WTC11 (cell line): Measurements from ENCODE around the gene WSCD2. TPM values are rescaled to one million over a fixed set of nuclear protein-coding genes. Genes with fewer than 3 reads are reported as not detected.

ENCODE experiments used
- ATAC-seq: fragments of 200-7000 bp; cut with Tn5 transposase; 2 replicates; pipeline ENCODE4 v1.10.0; 2021; ENCODE audit warnings: mild to moderate bottlenecking, moderate library complexity
- CTCF ChIA-PET: fragments of 300-600 bp; sonication (Branson Sonifier 250); formaldehyde crosslinking; loops from one replicate; lab custom pipeline; 2021; ENCODE audit warnings: antibody characterized with exemption; lab: Charles Lee
- POLR2A ChIA-PET: fragments of 350-600 bp; sonication (Branson Sonifier 250); formaldehyde crosslinking; loops from one replicate; lab custom pipeline; 2021; ENCODE audit warnings: antibody characterized with exemption; lab: Charles Lee
- DNase-seq: peaks from one replicate; pipeline ENCODE4 v3.0.0; 2021; ENCODE audit warnings: low spot score
- H3K27ac Mint-ChIP-seq: 2 replicates; pipeline ENCODE4 v1.8.0; 2021; ENCODE audit warnings: mixed read lengths
- H3K27me3 Mint-ChIP-seq: 2 replicates; pipeline ENCODE4 v1.8.0; 2021; ENCODE audit warnings: low read depth, mild to moderate bottlenecking, moderate library complexity, mixed read lengths
- H3K36me3 Mint-ChIP-seq: 2 replicates; pipeline ENCODE4 v1.8.0; 2021; ENCODE audit warnings: mixed read lengths
- H3K4me1 Mint-ChIP-seq: 2 replicates; pipeline ENCODE4 v1.8.0; 2022; ENCODE audit warnings: mixed read lengths
- H3K4me3 Mint-ChIP-seq: 2 replicates; pipeline ENCODE4 v1.8.0; 2021; ENCODE audit warnings: mild to moderate bottlenecking, moderate library complexity, mixed read lengths
- H3K9me3 Mint-ChIP-seq: 2 replicates; pipeline ENCODE4 v1.8.0; 2021; ENCODE audit warnings: mixed read lengths
- ARID4B ChIP-seq: sonication (generic); formaldehyde crosslinking; IDR thresholded peaks from 2 replicates; pipeline ENCODE4 v1.8.0; 2023; ENCODE audit warnings: missing genetic modification reagents, mild to moderate bottlenecking, borderline replicate concordance
- ATF3 ChIP-seq: sonication (generic); formaldehyde crosslinking; conservative IDR thresholded peaks from 2 replicates; pipeline ENCODE4 v1.8.1; 2022; ENCODE audit warnings: mild to moderate bottlenecking, missing genetic modification reagents
- CREM ChIP-seq: sonication (generic); formaldehyde crosslinking; IDR thresholded peaks from 2 replicates; pipeline ENCODE4 v1.8.1; 2022; ENCODE audit warnings: mild to moderate bottlenecking, missing genetic modification reagents, moderate library complexity
- E2F5 ChIP-seq: sonication (generic); formaldehyde crosslinking; IDR thresholded peaks from 2 replicates; pipeline ENCODE4 v1.8.1; 2022; ENCODE audit warnings: mild to moderate bottlenecking, moderate library complexity, missing genetic modification reagents
- EMX1 ChIP-seq: fragments of 250-450 bp; sonication (Bioruptor Pico); IDR thresholded peaks from 2 replicates; pipeline ENCODE4 v1.8.0; 2021; ENCODE audit warnings: mild to moderate bottlenecking
- ERG ChIP-seq: fragments of 250-450 bp; sonication (Bioruptor Pico); IDR thresholded peaks from 2 replicates; pipeline ENCODE4 v1.8.0; 2021; ENCODE audit warnings: mild to moderate bottlenecking
- FOXJ3 ChIP-seq: sonication (generic); formaldehyde crosslinking; IDR thresholded peaks from 2 replicates; pipeline ENCODE4 v1.9.0; 2021; ENCODE audit warnings: missing genetic modification reagents, mild to moderate bottlenecking, borderline replicate concordance
- FOXP4 ChIP-seq: sonication (generic); formaldehyde crosslinking; IDR thresholded peaks from 2 replicates; pipeline ENCODE4 v1.8.0; 2022; ENCODE audit warnings: mild to moderate bottlenecking, missing genetic modification reagents
- JAZF1 ChIP-seq: fragments of 250-450 bp; sonication (Bioruptor Pico); IDR thresholded peaks from 2 replicates; pipeline ENCODE4 v1.9.0; 2021; ENCODE audit warnings: moderate library complexity, mild to moderate bottlenecking, inconsistent platforms
- MAX ChIP-seq: sonication (generic); formaldehyde crosslinking; IDR thresholded peaks from 2 replicates; pipeline ENCODE4 v1.8.0; 2022; ENCODE audit warnings: mild to moderate bottlenecking, missing genetic modification reagents
- MXD4 ChIP-seq: fragments of 250-450 bp; sonication (Bioruptor Pico); IDR thresholded peaks from 2 replicates; pipeline ENCODE4 v1.8.0; 2021; ENCODE audit warnings: mild to moderate bottlenecking, moderate library complexity, borderline replicate concordance
- NFYB ChIP-seq: sonication (generic); formaldehyde crosslinking; conservative IDR thresholded peaks from 2 replicates; pipeline ENCODE4 v1.8.0; 2022; ENCODE audit warnings: low read depth, missing genetic modification reagents
- OVOL2 ChIP-seq: fragments of 250-450 bp; sonication (Bioruptor Pico); IDR thresholded peaks from 2 replicates; pipeline ENCODE4 v1.9.0; 2021; ENCODE audit warnings: mild to moderate bottlenecking, borderline replicate concordance
- RELA ChIP-seq: sonication (generic); formaldehyde crosslinking; IDR thresholded peaks from 2 replicates; pipeline ENCODE4 v1.8.1; 2022; ENCODE audit warnings: missing genetic modification reagents, mild to moderate bottlenecking, borderline replicate concordance
- RORB ChIP-seq: fragments of 250-450 bp; sonication (Bioruptor Pico); IDR thresholded peaks from 2 replicates; pipeline ENCODE4 v1.9.0; 2021; ENCODE audit warnings: mild to moderate bottlenecking
- SMAD4 ChIP-seq: sonication (generic); formaldehyde crosslinking; IDR thresholded peaks from 2 replicates; pipeline ENCODE4 v1.8.0; 2022; ENCODE audit warnings: mild to moderate bottlenecking, missing genetic modification reagents
- SOX15 ChIP-seq: fragments of 250-450 bp; sonication (Bioruptor Pico); IDR thresholded peaks from 2 replicates; pipeline ENCODE4 v1.9.0; 2021; ENCODE audit warnings: mild to moderate bottlenecking
- TP53 ChIP-seq: sonication (generic); formaldehyde crosslinking; IDR thresholded peaks from 2 replicates; pipeline ENCODE4 v1.8.1; 2023; ENCODE audit warnings: mild to moderate bottlenecking, missing genetic modification reagents
- USF1 ChIP-seq: sonication (generic); formaldehyde crosslinking; IDR thresholded peaks from 2 replicates; pipeline ENCODE4 v1.8.0; 2022; ENCODE audit warnings: mild to moderate bottlenecking, missing genetic modification reagents
- ZNF263 ChIP-seq: sonication (generic); formaldehyde crosslinking; IDR thresholded peaks from 2 replicates; pipeline ENCODE4 v1.8.1; 2022; ENCODE audit warnings: low read depth, mild to moderate bottlenecking, moderate library complexity, missing genetic modification reagents
- ZNF317 ChIP-seq: sonication (generic); formaldehyde crosslinking; IDR thresholded peaks from 2 replicates; pipeline ENCODE4 v1.8.1; 2023; ENCODE audit warnings: low read depth, mild to moderate bottlenecking, moderate library complexity, missing genetic modification reagents, borderline replicate concordance
- ZNF416 ChIP-seq: fragments of 250-450 bp; sonication (Bioruptor Pico); IDR thresholded peaks from 2 replicates; pipeline ENCODE4 v1.9.0; 2021; ENCODE audit warnings: mild to moderate bottlenecking, inconsistent platforms
- total RNA-seq: library from RNA; stranded (reverse); gene quantifications from 3 replicates; pipeline ENCODE4 v1.2.3, GENCODE V29; 2021

Gene WSCD2
- total RNA-seq, 1 experiment from 2014 or later, result 1.1 TPM

GRCh38 chr12:108182096-108182495, 53.0 kb downstream of the WSCD2 start:
- CTCF ChIA-PET, result interaction anchor here (0.6 to 1.7 kb wide), 10 partner anchors 8 to 192 kb away, joined by 3 to 6 read pairs (median 3); partner anchors contain the start of gene WSCD2
- Mint-ChIP-seq H3K27me3 (no peaks in the 10 kb centered on the region), H3K36me3 (peaks cover 4% of the 10 kb centered on the region), H3K27ac (no peak overlapping the region; the same call in 1 of the 2 replicates), H3K9me3 (peaks cover 7% of the 10 kb centered on the region), H3K4me3 (no peak overlapping the region), H3K4me1 (peaks cover 27% of the 10 kb centered on the region)
- no peak for ATAC-seq
- DNase-seq, result no peak
- TF ChIP-seq JAZF1 (no peak), NFYB (no peak), FOXJ3 (CRISPR knock-in tag) (no peak), TP53 (CRISPR knock-in tag) (no peak), ARID4B (CRISPR knock-in tag) (no peak), MXD4 (CRISPR knock-in tag) (no peak), FOXP4 (CRISPR knock-in tag) (no peak), RELA (CRISPR knock-in tag) (no peak), OVOL2 (CRISPR knock-in tag) (no peak), CREM (CRISPR knock-in tag) (no peak), ZNF263 (CRISPR knock-in tag) (no peak), ATF3 (no peak), RORB (CRISPR knock-in tag) (no peak), EMX1 (CRISPR knock-in tag) (no peak), SOX15 (CRISPR knock-in tag) (no peak)
- POLR2A ChIA-PET, result no interaction called here

- CTCF ChIA-PET, result interaction anchor here (0.8 to 1.6 kb wide), 7 partner anchors 10 to 192 kb away, joined by 3 to 5 read pairs (median 3); partner anchors contain the start of gene WSCD2
- ATAC-seq (no peak), DNase-seq (no peak)
- Mint-ChIP-seq H3K4me3 (no peak overlapping the region), H3K36me3 (no peaks in the 10 kb centered on the region), H3K27me3 (no peaks in the 10 kb centered on the region), H3K4me1 (peaks cover 27% of the 10 kb centered on the region), H3K9me3 (no peaks in the 10 kb centered on the region), H3K27ac (no peak overlapping the region)
- POLR2A ChIA-PET, result no interaction called here
- TF ChIP-seq ZNF317 (CRISPR knock-in tag) (no peak), ZNF416 (CRISPR knock-in tag) (no peak)
These were observed 55.9 kb downstream of the WSCD2 start for GRCh38 chr12:108185002-108185401.

- DNase-seq (no peak), ATAC-seq (no peak)
- ChIA-PET POLR2A (no interaction called here), CTCF (no interaction called here)
- Mint-ChIP-seq H3K36me3 (no peaks in the 10 kb centered on the region), H3K27me3 (no peaks in the 10 kb centered on the region), H3K9me3 (no peaks in the 10 kb centered on the region), H3K27ac (no peak overlapping the region), H3K4me3 (no peak overlapping the region), H3K4me1 (peaks cover 20% of the 10 kb centered on the region)
- TF ChIP-seq SMAD4 (no peak), MAX (CRISPR knock-in tag) (no peak), FOXP4 (CRISPR knock-in tag) (no peak), USF1 (no peak), E2F5 (CRISPR knock-in tag) (no peak), ERG (CRISPR knock-in tag) (no peak)
These were observed 58.7 kb downstream of the WSCD2 start for GRCh38 chr12:108187831-108188230.
